Fibroblast of skin of left biceps (primary cell): ENCODE results near the gene SOCS2.

Source experiments
- DNase-seq, 2 experiments: peaks; one replicate each; pipeline ENCODE4 v3.0.0-alpha.2; 2013; ENCODE audit warnings: low read depth in 2 of 2

Gene SOCS2

DNA sequence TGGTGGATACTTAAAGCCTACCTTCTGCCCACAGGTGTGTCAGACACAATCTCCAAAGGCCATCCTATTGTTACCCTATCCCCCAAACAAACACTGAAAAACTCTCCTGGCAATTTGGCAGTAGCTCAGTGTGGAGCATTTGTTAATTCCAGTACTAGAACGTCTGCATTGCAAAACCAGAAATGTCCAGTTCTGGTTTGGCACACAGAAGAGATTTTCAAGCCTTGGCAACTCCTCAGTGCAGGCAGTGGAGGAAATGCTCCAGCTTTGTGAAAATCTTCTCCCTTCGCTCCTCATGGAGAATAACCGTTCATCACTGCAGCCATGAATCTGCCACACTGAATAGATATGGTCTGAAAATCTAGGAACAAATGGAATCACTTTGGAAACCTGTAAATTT is 5.3 kb upstream of the SOCS2 start:
- DNase-seq, result no peak

DNA sequence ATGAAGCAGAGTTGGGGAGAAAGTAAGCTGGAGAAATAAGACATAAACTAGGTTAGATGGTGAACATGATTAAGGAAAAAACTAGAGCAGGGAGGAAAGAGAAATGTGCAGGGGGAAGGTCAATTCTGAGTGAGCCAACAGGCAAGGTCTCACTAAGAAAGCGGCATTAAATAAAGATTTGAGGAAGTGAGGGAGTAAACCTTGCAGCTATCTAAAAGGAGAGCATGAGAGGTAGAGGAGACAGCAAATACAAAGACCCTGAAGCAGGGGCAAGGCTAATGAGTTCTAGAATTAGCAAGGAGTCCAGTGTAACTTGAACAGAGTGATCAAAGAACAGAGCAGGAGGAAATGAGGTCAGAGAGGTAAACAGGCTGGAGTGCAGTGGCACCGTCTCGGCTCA is 4.4 kb upstream of the SOCS2 start:
- no peak for DNase-seq

DNA sequence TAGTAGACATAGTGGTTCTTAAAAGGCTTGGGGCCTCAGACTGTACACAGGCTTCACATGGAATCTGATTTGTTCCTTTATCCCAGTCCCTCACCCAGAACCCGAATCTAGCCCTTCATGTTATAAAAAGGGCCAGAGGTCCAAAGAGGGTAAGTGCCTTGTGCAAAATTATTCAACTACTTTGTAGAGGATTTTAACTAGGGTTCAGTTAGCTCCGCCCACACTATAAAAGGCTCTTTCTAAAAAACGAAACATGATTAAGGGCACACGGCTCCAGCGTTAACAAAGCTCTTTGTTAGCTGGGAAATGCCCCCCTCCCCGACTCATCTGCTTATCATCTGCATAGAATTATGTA is 3.2 kb upstream of the SOCS2 start:
- no peak for DNase-seq

DNA sequence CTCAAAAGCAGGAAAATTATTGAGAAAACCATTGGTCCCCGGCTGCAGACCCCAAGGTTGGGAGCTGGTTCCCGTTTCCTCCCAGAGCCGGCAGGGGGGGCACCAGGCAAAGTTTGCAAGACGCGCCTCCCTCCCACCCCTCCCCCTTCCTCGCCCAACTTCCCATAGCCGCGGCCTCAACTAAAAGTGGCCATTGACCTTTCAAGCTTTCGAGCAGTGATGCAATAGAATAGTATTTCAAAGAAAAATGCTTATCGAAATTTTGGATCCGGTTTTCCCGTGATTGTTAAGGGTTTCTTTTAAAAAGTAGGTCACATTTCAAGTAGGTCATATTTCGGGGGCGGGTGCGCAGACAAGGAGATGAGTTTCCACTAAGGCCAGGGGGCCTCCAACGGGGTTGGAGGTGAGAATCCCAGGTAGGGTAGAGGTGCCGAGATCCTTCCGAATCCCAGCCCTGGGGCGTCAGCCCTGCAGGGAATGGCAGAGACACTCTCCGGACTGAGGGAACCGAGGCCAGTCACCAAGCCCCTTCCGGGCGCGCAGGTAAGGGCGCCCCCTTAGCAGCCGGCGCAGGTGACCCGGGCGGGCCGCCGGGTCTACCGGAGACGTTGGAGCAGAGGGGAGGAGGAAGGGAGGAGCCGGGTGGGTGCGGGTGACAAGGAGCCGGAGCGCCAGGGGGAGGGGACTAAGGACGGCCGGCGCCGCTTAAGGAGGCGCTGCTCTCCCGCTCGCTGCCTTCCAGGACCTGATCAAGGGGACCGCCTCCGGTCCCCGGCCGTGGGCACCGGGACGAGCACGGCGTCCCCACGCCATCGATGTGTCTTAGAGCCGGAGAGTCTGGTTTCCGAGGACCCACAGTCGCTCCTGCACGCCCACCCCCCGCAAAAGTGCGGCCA is 2.6 kb upstream of the SOCS2 start:
- peak in 1 of 2 experiments; percentile 40 for DNase-seq

DNA sequence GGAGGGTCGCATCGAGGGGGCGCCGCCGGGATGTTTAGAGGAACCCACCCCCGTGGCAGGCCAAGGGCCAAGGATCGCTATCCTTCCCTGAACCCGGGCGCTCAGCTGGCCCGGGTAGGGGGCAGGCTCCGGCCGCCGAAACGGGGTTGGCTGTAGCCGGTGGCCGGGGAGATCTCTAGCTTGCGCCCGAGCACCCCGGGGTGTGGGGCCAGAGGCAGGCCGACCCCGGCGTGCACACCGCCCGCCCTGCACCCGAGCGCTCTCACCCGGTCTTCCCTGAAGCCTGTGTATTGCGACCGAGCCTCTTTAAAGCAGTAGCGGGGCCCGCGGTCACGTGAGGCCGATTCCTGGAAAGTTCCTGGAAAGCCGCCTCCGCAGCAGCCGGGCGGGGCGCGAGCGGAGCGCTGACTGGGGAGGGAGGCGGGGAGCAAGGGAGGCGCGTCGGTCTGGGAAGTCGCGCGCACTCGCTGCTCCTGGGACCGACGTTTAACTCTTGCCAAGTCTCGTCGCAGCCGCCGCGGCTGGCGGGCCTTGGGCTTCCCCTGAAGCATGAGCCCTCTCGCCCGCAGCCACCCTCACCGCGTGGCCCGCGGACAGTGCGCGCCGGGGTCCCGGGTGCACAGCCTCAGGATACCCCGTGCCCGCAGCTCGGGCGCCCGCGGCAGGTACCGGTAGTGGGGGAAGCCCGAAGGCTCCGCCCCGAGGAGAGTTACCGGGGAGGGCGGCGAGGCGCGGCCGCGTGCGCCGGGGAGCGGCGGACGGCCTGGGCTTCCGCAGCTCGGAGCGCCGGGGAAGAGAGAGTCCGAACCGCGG is 1.7 kb upstream of the SOCS2 start:
- DNase-seq, result peak; percentile 82 to 83

DNA sequence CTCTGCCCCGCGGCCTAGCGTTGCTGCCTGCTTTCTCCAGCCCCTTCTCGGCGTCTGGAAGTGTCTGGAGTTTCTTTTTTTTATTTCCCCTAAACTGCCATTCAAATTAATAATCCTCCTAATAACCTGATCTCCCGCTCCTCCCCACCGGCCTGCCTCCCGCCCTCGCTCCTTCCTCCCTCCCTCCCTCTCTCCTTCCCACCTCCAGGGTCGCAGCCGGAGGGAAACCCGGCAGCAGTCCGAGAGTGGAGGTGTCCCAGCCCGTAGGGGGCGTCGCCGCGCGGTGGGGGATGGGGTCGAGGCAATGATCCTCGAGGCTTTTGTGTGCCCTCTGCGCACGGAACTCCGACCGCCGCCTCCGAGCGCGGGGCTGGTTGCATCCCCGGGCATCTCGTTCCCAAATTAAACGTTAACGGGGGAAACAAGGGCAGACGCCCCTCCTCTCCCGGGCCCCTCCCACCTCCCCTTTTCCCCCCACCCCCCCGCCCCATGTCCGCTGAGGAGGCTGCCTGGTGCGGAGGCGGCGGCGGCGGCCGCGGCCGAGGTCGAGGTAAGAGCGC is 1.0 kb upstream of the SOCS2 start:
- no peak for DNase-seq

DNA sequence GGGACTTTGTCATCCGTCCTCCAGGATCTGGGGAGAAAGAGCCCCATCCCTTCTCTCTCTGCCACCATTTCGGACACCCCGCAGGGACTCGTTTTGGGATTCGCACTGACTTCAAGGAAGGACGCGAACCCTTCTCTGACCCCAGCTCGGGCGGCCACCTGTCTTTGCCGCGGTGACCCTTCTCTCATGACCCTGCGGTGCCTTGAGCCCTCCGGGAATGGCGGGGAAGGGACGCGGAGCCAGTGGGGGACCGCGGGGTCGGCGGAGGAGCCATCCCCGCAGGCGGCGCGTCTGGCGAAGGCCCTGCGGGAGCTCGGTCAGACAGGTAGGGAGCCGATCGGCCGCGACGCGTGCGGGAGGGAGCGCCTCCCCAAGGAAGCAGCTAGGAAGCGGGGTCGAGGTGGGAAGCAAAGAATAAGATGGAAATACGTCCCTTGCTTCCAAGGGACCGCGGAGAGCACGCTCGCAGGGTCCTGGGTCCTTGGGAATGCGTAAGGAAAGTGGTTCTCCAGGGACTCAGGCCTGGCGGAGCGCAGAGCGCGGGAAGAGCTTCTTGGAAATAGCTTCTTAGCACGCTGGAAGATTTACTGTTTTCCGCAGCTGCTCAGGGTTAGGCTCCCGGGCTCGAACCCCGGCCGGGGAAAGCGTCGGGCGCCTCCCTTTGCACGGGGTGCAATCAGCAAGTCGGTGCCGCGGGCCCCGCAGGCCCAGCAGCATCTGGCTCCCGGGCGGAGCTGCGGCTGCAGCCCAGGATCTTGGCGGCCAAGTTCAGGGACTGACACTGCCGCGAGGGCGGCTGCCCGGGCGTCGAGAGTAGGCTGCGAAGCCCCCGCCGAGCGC is 457 bp downstream of the SOCS2 start:
- DNase-seq, result no peak

DNA sequence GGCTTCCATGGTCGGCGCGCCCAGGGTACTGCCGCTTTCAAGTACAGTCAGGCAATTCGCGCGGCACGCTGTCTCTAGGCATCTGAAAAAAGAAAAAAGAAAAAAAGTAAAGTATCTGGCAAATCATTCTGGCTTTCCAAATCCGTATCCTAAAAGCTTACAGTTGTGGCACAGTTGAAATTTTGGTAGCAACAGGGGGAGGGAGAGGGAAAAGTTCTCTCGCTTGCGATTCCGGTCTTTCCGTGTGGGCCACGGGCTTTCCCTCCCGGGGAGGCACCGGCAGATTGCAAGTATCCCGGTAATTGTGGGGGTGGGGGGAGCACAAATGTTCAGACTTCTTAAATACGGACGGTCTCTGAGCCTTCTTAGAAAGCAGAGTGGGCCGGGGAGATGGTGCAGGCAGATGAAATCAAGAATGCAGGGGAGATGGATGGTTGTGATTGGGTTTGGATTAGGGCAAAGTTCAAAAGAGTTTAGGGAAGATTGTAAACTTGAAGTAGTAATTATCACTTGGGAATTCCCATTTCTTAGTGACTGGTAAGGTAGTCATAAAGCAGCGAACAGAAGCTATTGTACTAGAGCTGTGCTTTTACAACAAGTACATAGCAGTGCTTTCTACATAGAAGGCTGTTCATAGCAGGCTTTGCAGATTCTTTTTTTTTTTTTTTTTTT is 1.2 kb downstream of the SOCS2 start:
- DNase-seq, result no peak

DNA sequence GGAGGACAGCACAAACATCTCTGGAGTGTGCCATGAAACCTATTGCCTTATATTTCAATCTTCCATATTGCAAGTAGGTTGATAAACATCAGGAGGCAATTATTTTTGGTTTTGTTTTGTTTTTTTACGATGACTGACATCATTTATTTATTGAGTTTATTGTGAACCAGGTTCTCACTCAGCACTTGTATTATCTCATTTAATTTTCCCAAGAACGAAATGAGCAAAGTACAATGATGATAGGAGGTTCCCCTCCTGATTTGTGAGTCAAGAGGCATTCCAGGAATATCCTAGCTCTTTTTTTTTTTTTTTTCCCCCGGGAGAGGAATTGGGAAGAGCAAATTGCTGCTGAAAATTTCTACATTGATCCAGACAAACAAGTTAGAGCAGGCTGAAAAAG is 4.7 kb downstream of the SOCS2 start:
- DNase-seq, result no peak

DNA sequence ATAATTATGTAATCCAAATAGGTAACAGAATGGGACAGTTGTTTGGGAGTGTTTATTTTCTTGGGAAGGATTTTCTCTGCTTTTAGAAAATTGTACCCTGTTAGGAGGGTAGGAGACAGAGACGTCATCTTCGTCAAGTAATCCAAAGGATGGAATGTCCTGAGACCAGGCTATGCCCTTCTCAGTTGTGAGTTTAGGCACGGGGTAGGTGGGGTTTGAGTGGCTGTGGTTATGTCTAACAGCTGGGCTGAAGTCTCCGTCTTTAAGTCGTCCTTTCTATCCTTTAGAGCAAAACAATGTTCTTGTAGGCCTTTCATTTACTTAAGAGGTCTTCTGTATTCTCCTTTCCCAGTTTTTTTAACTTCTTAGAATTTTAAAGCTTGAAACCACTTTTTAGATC is 5.7 kb downstream of the SOCS2 start:
- DNase-seq, result no peak

DNA sequence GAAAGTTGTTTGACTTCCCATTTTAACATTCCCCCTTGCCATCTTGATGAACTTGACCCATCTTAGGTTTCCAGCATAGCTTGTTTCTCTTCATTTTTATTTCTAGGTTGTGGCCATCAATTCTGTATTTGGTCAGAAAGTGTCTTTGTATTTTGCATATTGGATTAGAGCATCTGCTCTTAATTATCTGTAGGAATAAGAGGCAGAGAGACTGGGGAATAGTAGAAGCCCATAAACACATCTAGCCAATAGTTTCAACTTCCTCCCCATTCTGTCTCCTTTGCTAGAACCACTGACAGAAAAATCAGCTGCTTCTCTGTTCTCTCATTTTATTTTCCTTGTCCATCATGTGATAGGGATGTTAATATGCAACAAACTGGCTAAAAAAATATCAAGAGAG is 8.2 kb downstream of the SOCS2 start:
- no peak for DNase-seq

DNA sequence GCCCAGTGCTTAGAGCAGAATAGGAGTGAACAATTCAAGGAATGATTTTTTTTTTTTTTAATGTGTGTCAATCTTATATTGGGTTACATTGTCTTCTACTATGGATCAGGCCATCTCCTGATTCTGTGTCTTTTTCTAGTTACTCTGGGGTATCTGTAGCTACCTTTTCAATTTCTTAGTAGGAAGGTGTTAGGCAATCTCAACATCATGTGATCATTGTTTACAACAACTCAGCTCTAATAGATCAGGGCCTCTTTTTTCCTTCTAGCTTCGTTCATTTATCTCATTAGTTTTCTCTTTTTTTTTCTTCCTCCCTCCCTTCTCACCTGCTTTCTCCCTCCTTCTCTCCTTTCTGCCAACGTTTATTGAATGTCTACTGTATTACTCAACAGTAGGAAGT is 8.9 kb downstream of the SOCS2 start:
- DNase-seq, result no peak

DNA sequence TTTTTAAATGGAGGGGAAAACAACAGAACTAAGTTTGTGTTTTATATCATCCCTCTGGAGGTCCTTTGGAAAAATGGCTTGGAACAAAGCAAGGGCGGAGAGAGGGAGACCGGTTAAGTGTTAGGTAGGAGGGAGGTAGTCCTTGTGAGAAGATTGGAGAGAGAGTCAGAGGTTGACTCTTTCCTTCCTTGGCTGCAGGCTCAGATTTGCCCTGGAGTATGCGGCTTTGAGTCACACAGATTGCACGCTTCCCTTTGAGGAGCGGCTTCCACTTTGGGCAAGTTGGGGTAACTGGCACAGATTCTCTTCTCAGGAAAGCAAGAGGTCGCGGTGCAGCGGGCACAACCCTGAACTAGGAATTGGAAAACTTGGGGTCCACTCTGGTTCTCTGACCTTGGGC is 9.9 kb downstream of the SOCS2 start:
- DNase-seq, result no peak

DNA sequence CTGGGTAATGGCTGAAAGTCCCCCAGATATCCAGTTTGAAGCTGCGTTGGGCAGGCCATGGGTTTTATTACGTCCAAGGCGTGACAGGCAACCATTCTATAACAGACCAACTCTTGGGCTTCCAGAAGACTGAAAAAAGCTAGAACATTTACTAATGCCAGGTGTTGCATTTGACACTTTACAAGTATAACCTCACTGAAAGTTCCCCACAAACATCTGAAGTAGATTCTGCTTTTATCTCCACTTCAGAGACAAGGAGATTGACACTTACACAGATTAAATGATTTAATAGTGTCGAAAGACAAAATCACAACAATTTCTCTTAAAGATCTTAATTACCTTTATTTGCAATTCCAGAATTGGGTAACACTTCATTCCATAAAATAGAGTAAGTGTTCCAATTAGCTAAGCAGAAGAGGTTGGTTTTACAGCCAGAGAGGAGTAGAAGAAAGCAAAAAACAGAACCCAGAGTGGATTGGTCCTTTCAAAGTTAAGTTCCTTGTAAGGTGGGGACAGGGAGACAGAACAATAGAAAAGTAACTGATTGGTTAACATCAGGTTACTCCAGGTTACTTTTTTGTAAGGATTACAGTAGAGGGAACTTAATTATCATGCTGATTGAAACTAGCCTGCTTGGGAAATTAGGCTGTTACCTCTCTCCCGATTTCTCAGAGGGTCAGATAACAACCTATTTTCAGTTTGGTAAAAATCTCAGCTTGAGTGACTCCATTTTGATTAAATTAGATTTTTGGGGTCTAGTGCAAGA is 11.3 kb downstream of the SOCS2 start:
- DNase-seq, result no peak

DNA sequence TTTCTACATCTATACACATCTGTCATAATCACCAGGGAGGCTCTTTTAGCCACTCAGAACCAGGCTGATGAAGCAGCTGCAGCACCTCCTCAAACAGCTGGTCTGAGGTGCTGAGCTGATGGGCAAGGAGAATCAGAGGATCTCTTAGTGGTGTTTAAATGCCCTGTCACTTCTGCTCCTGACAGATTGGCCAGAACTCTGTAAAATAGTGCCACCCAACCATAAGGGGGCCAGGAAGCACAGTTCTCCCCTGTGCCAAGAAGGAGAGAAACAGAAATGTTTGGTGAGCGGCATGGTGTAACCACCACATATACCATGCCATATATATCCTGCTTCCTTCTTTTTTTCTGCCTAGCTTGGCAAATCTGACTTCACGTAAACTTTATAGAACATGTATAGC is 12.8 kb downstream of the SOCS2 start:
- no peak for DNase-seq

DNA sequence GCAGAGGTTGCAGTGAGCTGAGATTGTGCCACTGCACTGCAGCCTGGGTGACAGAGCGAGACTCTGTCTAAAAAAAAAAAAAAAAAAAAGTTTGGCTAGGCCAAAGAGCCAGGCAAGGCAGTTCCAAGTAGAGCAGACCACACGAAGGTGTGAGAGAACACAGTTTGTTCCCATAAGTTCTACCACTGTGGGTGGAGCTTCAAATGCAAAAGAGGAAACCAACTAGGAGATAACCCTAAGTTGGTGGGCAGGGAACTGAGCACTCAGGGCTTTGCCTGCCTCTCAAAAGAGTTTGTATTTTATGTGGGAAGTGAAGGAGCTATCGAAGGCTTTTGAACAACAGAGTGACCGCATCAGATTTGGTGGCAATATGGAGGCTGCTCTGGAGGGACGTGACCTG is 15.1 kb downstream of the SOCS2 start:
- no peak for DNase-seq

DNA sequence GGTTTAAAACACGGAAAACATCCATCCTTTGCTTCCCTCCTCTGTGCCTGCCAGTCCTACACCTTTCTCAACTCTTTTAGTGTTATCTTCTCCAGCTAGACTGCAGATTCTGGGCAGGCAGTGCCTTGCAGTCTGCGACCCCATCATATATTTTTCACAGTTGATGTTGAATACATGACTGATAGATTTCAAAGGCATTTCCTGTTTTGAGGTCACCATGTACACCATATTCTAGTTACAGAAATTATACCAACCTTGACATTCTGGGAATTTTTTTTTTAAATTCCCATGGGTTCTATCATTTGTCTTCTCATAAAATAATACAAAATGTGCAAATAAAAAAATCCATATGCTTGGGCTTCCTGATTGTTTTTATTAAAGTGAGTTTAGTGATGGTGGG is 16.6 kb downstream of the SOCS2 start:
- DNase-seq, result no peak

DNA sequence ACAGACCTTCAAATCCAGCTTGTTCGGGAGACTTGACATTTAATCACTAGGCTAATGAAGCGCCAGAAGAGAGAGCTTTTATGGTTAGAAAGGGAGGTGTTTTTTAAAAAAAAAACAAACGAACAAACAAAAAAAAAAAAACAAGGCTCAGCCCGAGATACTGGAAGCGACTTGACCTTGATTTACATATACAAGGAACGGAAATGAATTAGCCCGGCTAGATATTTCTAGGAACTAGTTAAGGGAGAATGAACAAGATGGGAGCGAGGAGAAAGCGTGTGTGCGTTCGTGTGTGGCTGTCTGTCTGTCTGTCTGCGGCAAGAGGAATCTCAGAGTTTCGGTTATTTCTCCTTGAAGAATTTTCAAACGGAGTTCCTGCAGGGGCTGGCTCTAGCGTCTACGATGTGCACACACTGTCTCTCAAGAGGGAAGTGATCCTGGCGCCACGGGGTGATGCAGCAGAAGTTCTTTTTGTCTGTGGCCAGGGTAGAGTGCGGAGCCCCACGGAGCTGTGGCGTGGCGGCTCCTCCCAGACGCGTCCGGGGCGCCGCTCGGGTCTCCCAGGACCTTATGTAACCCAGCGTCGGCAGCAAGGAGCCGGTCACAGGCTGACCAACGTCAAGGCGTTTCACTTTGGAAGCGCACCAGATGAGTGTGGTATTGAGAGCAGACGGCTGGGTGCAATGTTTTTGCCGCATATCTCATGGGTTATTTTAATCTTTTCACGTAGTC is 18.8 kb downstream of the SOCS2 start:
- DNase-seq, result no peak

DNA sequence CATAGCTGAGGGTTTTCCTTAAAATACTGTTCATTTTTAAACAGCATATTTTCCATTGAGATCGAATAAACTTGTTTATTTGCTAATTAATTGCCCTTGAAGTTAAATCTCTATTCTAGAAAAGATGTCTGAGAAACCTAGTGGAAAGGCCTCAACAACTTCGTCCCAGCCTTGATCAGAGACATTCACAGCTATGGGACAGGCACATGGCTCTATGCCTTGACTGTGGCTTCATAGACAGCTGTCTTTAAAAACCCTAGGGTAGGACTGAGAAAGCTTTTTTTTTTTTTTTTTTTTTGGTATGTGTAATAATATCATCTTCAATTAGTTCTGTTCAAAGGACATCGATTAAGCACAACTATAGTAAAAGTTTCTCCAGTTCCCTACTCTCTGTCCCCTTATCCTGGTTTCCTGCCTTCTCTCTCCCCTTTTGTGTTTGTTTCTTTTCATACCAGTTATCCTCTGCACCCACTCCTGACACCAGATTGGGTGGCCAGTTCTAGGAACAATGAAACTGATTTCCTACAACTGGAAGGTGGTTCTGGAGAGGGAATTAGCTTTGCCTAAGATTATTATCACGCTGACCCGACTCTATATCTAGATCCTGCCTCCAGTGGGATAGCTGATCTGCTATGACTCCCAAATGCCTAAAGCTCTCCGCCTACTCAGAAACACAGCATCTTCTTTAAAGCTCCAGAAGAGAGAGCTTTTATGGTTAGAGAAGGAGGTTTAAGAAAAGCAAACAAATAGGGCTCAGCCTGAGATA is 20.3 kb downstream of the SOCS2 start:
- no peak for DNase-seq
